Adipocyte (in vitro differentiated cells): Measurements from ENCODE around the gene TDRD12.
"Not testable (repeated sequence)": the region's sequence is repeated elsewhere in the genome, so short reads cannot be mapped to it uniquely, and the experiment has no call there.

Experiments
- DNase-seq: peaks from one replicate; pipeline ENCODE4 v3.0.0-alpha.2; 2015; ENCODE audit warnings: low read depth
- H3K27me3 ChIP-seq: replicated peaks from 2 replicates; pipeline ENCODE4 v1.7.0; 2013; ENCODE audit warnings: mild to moderate bottlenecking, low read length, moderate library complexity; ENCODE audit not compliant: control insufficient read depth, insufficient read depth
- H3K36me3 ChIP-seq: 2 replicates; pipeline ENCODE4 v1.7.0; 2013; ENCODE audit warnings: low read length, mild to moderate bottlenecking, moderate library complexity; ENCODE audit not compliant: control insufficient read depth, insufficient read depth, severe bottlenecking
- H3K4me1 ChIP-seq: 2 replicates; pipeline ENCODE4 v1.7.0; 2013; ENCODE audit warnings: mild to moderate bottlenecking, low read length, moderate library complexity; ENCODE audit not compliant: control insufficient read depth, insufficient read depth
- H3K4me3 ChIP-seq: 2 replicates; pipeline ENCODE4 v1.7.0; 2013; ENCODE audit warnings: mild to moderate bottlenecking, low read length, moderate library complexity
- H3K9ac ChIP-seq: 2 replicates; pipeline ENCODE4 v1.7.0; 2013; ENCODE audit warnings: mild to moderate bottlenecking, low read length, moderate library complexity
- H3K9me3 ChIP-seq: 2 replicates; pipeline ENCODE4 v1.7.0; 2013; ENCODE audit warnings: mild to moderate bottlenecking, low read length, moderate library complexity; ENCODE audit not compliant: control insufficient read depth

TDRD12 gene

DNA sequence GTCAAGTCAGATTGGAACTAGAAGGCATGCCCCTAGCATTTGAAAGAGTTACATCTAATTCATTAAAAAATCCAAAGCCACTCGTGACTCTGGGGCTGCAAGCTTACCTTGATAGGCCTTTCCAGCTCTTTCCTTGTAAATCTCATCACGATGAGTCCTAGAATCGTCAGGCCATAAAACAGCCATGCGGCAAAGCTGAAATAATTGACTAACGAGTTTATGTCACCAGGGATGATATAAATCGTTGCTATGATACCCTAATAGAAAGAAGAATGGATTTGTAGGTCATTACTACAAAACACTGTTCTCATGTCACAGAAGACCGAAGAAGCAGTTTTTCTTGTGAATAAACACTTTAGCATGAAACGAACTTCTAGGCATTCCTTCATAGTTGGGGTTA is 122.5 kb downstream of the TDRD12 start:
- no peaks in the 10 kb centered on the region for H3K4me1 ChIP-seq
- no peak overlapping the region for H3K9ac ChIP-seq
- no peaks in the 10 kb centered on the region for H3K36me3 ChIP-seq
- no peaks in the 10 kb centered on the region for H3K27me3 ChIP-seq
- DNase-seq, result no peak
- H3K9me3 ChIP-seq, result no peaks in the 10 kb centered on the region
- H3K4me3 ChIP-seq, result no peak overlapping the region

DNA sequence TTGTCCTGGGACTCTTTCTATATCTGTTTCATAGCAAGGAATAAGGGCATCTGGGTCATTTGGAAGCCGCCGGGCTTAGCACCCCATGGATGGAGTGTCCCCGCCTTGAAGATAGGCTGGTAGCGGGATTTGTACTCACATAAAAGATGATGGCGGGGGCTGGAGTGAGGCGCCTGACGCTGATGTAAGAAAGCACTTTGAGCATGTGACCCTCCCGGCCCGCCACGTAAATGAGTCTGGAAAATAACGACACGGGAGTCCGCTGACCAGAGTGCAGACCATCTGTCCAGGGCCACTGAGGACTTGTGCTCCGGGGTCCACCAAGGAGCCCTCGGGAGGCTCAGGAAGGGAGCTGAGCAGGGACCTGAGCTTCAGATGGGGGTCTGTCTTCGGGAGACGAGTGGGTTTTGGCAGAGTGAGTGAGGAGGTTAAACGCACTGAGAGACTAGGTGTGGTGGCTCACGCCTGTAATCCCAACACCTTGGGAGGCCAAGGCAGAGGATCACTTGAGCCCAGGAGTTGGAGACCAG is 124.2 kb downstream of the TDRD12 start:
- Histone ChIP-seq H3K9ac (no peak overlapping the region), H3K36me3 (no peaks in the 10 kb centered on the region), H3K27me3 (no peaks in the 10 kb centered on the region), H3K4me3 (no peak overlapping the region), H3K4me1 (no peaks in the 10 kb centered on the region), H3K9me3 (no peaks in the 10 kb centered on the region)
- DNase-seq, result no peak

DNA sequence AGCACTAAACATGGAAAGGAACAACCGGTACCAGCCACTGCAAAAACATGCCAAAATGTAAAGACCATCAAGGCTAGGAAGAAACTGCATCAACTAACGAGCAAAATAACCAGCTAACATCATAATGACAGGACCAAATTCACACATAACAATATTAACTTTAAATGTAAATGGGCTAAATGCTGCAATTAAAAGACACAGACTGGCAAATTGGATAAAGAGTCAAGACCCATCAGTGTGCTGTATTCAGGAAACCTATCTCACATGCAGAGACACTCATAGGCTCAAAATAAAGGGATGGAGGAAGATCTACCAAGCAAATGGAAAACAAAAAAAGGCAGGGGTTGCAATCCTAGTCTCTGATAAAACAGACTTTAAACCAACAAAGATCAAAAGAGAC is 128.5 kb downstream of the TDRD12 start:
- not testable (repeated sequence) for H3K27me3 ChIP-seq, H3K4me1 ChIP-seq, H3K4me3 ChIP-seq, DNase-seq, H3K9me3 ChIP-seq, H3K9ac ChIP-seq, H3K36me3 ChIP-seq

- H3K9ac ChIP-seq, result no peak overlapping the region
- no peak for DNase-seq
- H3K27me3 ChIP-seq, result no peaks in the 10 kb centered on the region
- no peaks in the 10 kb centered on the region for H3K9me3 ChIP-seq
- no peaks in the 10 kb centered on the region for H3K36me3 ChIP-seq
- H3K4me1 ChIP-seq, result no peaks in the 10 kb centered on the region
- no peak overlapping the region for H3K4me3 ChIP-seq
These were observed 132.6 kb downstream of the TDRD12 start for GRCh38 chr19:32852216-32852615.

DNA sequence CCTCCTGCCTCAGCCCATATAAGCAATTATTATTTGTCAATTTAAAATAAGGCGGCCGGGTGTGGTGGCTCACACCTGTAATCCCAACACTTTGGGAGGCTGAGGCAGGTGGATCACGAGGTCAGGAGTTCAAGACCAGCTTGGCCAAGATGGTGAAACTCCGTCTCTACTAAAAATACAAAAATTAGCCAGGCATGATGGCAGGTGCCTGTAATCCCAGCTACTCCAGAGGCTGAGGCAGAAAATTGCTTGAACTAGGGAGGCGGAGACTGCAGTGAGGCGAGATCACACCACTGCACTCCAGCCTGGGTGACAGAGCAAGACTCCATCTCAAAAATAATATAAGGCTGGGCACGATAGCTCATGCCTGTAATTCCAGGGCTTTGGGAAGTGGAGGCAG is 137.3 kb downstream of the TDRD12 start:
- not testable (repeated sequence) for H3K9ac ChIP-seq, H3K4me3 ChIP-seq, DNase-seq, H3K27me3 ChIP-seq, H3K4me1 ChIP-seq, H3K9me3 ChIP-seq, H3K36me3 ChIP-seq

GRCh38 chr19:32857584-32857983 is 138.0 kb downstream of the TDRD12 start:
- Histone ChIP-seq H3K36me3 (no peaks in the 10 kb centered on the region), H3K4me3 (no peak overlapping the region), H3K9me3 (no peaks in the 10 kb centered on the region), H3K4me1 (no peaks in the 10 kb centered on the region), H3K9ac (no peak overlapping the region), H3K27me3 (no peaks in the 10 kb centered on the region)
- DNase-seq, result no peak

DNA sequence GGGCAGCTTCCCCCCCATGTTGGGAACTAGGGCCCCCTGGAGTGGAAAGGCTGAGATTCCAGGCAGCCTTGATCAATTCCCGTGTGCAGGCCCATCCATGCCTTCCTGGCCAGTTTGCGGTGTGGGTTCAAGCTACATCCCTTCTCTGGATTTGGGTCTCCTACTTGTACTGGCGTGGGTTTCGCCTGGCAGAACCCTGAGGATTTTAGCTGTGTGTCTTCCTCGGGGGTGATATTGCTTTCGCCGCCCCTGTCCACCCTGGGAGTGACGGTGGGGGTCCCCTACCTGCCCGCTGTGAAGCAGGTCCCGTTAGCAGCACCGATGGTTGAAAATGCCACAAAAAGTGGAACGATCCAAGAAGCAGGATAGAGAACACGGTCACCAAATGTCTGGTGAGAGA is 138.6 kb downstream of the TDRD12 start:
- Histone ChIP-seq H3K27me3 (no peaks in the 10 kb centered on the region), H3K9ac (no peak overlapping the region)

GRCh38 chr19:32858559-32858958 is 139.0 kb downstream of the TDRD12 start:
- Histone ChIP-seq H3K36me3 (no peaks in the 10 kb centered on the region), H3K4me3 (no peak overlapping the region), H3K4me1 (no peaks in the 10 kb centered on the region), H3K9me3 (no peaks in the 10 kb centered on the region), H3K27me3 (no peaks in the 10 kb centered on the region), H3K9ac (no peak overlapping the region)
- no peak for DNase-seq

More for the DNA sequence above, 138.6 kb downstream of the TDRD12 start:
- no peaks in the 10 kb centered on the region for H3K36me3 ChIP-seq
- H3K4me3 ChIP-seq, result no peak overlapping the region
- DNase-seq, result no peak
- no peaks in the 10 kb centered on the region for H3K4me1 ChIP-seq
- H3K9me3 ChIP-seq, result no peaks in the 10 kb centered on the region

GRCh38 chr19:32859591-32859990 is 140.0 kb downstream of the TDRD12 start:
- H3K4me1 ChIP-seq, result no peaks in the 10 kb centered on the region
- no peak overlapping the region for H3K9ac ChIP-seq
- H3K36me3 ChIP-seq, result no peaks in the 10 kb centered on the region
- no peak for DNase-seq
- no peaks in the 10 kb centered on the region for H3K9me3 ChIP-seq
- no peak overlapping the region for H3K4me3 ChIP-seq
- H3K27me3 ChIP-seq, result no peaks in the 10 kb centered on the region

GRCh38 chr19:32861596-32861995 is 142.0 kb downstream of the TDRD12 start:
- DNase-seq, result no peak
- Histone ChIP-seq H3K4me1 (no peaks in the 10 kb centered on the region), H3K9ac (no peak overlapping the region), H3K36me3 (no peaks in the 10 kb centered on the region), H3K4me3 (no peak overlapping the region), H3K9me3 (no peaks in the 10 kb centered on the region), H3K27me3 (peaks cover 6% of the 10 kb centered on the region)

GRCh38 chr19:32862173-32862572 is 142.6 kb downstream of the TDRD12 start:
- no peaks in the 10 kb centered on the region for H3K36me3 ChIP-seq

DNA sequence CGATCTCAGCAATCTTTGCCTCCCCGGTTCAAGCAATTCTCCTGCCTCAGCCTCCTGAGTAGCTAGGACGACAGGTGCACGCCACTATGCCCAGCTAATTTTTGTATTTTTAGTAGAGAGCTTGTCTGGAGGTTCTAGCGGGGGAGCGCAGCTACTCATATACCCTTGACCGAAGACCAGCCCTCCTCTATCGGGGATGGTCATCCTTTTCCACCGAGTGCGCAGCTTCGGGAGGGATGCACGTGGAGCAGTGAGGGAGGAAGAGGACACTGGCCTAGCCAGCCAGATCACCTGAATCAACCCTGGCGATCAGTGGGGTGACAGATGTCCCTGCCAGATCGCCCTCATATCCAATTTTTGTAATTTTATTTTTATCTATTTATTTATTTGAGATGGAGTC is 143.2 kb downstream of the TDRD12 start:
- Histone ChIP-seq H3K4me3 (no peak overlapping the region), H3K9me3 (no peaks in the 10 kb centered on the region), H3K36me3 (no peaks in the 10 kb centered on the region), H3K27me3 (peaks cover 9% of the 10 kb centered on the region), H3K9ac (no peak overlapping the region), H3K4me1 (no peaks in the 10 kb centered on the region)
- no peak for DNase-seq

More at GRCh38 chr19:32862173-32862572, 142.6 kb downstream of the TDRD12 start:
- Histone ChIP-seq H3K9ac (no peak overlapping the region), H3K4me1 (no peaks in the 10 kb centered on the region), H3K27me3 (peaks cover 9% of the 10 kb centered on the region), H3K9me3 (no peaks in the 10 kb centered on the region), H3K4me3 (no peak overlapping the region)
- no peak for DNase-seq
